ENCODE measurements around the gene FOXJ1.

Gene FOXJ1

GRCh38 chr17:76106703-76107102 lies 34.3 kb downstream of the FOXJ1 start:
- H3K79me2 ChIP-seq (ENCODE audit: insufficient read depth, low read length), result peaks cover 23% of the 10 kb centered on the region
- peaks cover 15% of the 10 kb centered on the region for H3K4me1 ChIP-seq (ENCODE audit: insufficient read depth, low read length, poor library complexity, severe bottlenecking)
- H4K20me1 ChIP-seq (ENCODE audit: insufficient read depth, low read length, poor library complexity, severe bottlenecking), result no peaks in the 10 kb centered on the region
- no peak overlapping the region for H2AFZ ChIP-seq (ENCODE audit: low read length)
- H3K4me3 ChIP-seq (ENCODE audit: low read length, poor library complexity, severe bottlenecking), result no peak overlapping the region
- H3K9me3 ChIP-seq (ENCODE audit: insufficient read depth, low read depth, low read length), result no peaks in the 10 kb centered on the region
- H3K4me2 ChIP-seq (ENCODE audit: low read depth, low read length, poor library complexity, severe bottlenecking), result no peak overlapping the region
- no peak overlapping the region for H3K9ac ChIP-seq (ENCODE audit: low read depth, low read length, poor library complexity, severe bottlenecking)
- H3K36me3 ChIP-seq (ENCODE audit: insufficient read depth, low read length), result no peaks in the 10 kb centered on the region; the same call in 1 of the 2 replicates
- H3F3A ChIP-seq (ENCODE audit: low read depth), result no peaks in the 10 kb centered on the region
- TF ChIP-seq EZH2phosphoT487 (IDR thresholded peaks at IDR 0.05; ENCODE audit: borderline replicate concordance), result no peak
- TF ChIP-seq CTCF (conservative IDR thresholded peaks at IDR 0.05; ENCODE audit: low read length), result no peak
- no peaks in the 10 kb centered on the region for H3K27me3 ChIP-seq (ENCODE audit: insufficient read depth, low read length, poor library complexity, severe bottlenecking)
- no peaks in the 10 kb centered on the region for H3K9me2 ChIP-seq (replicated peaks; ENCODE audit: low read depth, low read length)

DNA sequence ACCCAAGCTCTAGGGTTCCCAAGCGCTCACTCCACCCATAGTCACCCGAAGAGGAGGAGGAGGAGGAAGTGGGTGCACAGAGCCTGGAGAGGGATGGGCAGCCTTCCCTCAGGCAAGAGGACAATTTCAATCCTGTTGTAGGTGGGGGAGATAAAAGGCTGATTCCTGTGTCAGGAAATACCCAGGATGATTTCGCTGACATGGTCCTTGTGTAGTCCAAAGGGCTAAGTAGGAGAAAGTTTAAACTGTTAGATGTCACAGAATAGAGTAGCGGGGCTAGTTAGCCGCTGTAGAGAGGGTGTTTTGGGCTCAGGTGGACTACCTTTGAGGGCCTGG lies 36.2 kb downstream of the FOXJ1 start:
- peaks cover 27% of the 10 kb centered on the region for H3K79me2 ChIP-seq (ENCODE audit: insufficient read depth, low read length)
- H4K20me1 ChIP-seq (ENCODE audit: insufficient read depth, low read length, poor library complexity, severe bottlenecking), result no peaks in the 10 kb centered on the region
- peaks cover 3% of the 10 kb centered on the region; the same call in 1 of the 2 replicates for H3K36me3 ChIP-seq (ENCODE audit: insufficient read depth, low read length)
- H3K4me2 ChIP-seq (ENCODE audit: low read depth, low read length, poor library complexity, severe bottlenecking), result peak overlapping the region; percentile 92
- peak overlapping the region; percentile 88 for H3K9ac ChIP-seq (ENCODE audit: low read depth, low read length, poor library complexity, severe bottlenecking)
- peak overlapping the region; percentile 85 for H3K4me3 ChIP-seq (ENCODE audit: low read length, poor library complexity, severe bottlenecking)
- H3K9me3 ChIP-seq (ENCODE audit: insufficient read depth, low read depth, low read length), result no peaks in the 10 kb centered on the region
- no peaks in the 10 kb centered on the region for H3K27me3 ChIP-seq (ENCODE audit: insufficient read depth, low read length, poor library complexity, severe bottlenecking)
- no peak overlapping the region for H2AFZ ChIP-seq (ENCODE audit: low read length)
- TF ChIP-seq EZH2phosphoT487 (IDR thresholded peaks at IDR 0.05; ENCODE audit: borderline replicate concordance) (no peak), CTCF (conservative IDR thresholded peaks at IDR 0.05; ENCODE audit: low read length) (no peak)
- H3K9me2 ChIP-seq (replicated peaks; ENCODE audit: low read depth, low read length), result no peaks in the 10 kb centered on the region
- no peaks in the 10 kb centered on the region for H3F3A ChIP-seq (ENCODE audit: low read depth)
- peaks cover 15% of the 10 kb centered on the region for H3K4me1 ChIP-seq (ENCODE audit: insufficient read depth, low read length, poor library complexity, severe bottlenecking)

DNA sequence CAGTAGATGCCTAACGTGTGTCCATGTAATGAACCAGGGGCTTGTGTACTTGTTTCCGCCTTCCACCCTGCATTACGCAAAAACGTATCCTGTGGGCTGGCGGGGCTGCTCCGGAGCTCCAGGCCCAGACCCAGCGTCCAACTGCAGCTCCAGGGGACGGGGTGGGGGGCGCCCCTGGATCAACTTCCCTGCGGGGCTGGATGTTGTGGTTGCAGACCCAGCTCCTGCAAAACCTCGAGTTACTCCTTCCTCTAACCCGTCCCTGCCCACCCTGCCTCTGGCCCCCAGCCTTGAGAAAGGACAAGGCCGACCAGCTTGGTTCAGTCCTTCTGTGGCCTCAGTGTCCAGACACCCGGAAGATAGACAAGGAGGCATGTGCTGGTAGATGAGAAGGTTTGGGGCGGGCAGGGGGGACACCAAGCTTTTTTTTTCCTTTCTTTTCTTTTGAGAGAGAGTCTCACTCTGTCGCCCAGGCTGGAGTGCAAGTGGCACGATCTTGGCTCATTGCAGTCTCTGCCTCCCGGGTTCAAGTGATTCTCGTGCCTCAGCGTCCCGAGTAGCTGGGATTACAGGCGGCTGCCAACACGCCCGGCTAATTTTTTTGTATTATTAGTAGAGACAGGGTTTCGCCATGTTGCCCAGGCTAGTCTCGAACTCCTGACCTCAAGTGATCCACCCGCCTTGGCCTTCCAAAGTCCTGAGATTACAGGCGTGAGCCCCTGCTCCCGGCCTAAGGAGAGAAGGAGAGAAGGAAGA lies 36.7 kb downstream of the FOXJ1 start:
- Histone ChIP-seq H3K9ac (ENCODE audit: low read depth, low read length, poor library complexity, severe bottlenecking) (peak overlapping the region; percentile 88), H2AFZ (ENCODE audit: low read length) (peak overlapping the region; percentile 42)

More for the DNA sequence above, 36.7 kb downstream of the FOXJ1 start:
- peaks cover 29% of the 10 kb centered on the region for H3K79me2 ChIP-seq (ENCODE audit: insufficient read depth, low read length)
- H3F3A ChIP-seq (ENCODE audit: low read depth), result no peaks in the 10 kb centered on the region
- no peaks in the 10 kb centered on the region for H3K9me3 ChIP-seq (ENCODE audit: insufficient read depth, low read depth, low read length)
- H3K4me1 ChIP-seq (ENCODE audit: insufficient read depth, low read length, poor library complexity, severe bottlenecking), result peaks cover 15% of the 10 kb centered on the region
- peak overlapping the region; percentile 92 for H3K4me2 ChIP-seq (ENCODE audit: low read depth, low read length, poor library complexity, severe bottlenecking)
- H3K4me3 ChIP-seq (ENCODE audit: low read length, poor library complexity, severe bottlenecking), result peak overlapping the region; percentile 85
- no peaks in the 10 kb centered on the region for H4K20me1 ChIP-seq (ENCODE audit: insufficient read depth, low read length, poor library complexity, severe bottlenecking)
- no peaks in the 10 kb centered on the region for H3K27me3 ChIP-seq (ENCODE audit: insufficient read depth, low read length, poor library complexity, severe bottlenecking)
- peaks cover 8% of the 10 kb centered on the region; the same call in 1 of the 2 replicates for H3K36me3 ChIP-seq (ENCODE audit: insufficient read depth, low read length)
- TF ChIP-seq EZH2phosphoT487 (IDR thresholded peaks at IDR 0.05; ENCODE audit: borderline replicate concordance) (no peak), CTCF (conservative IDR thresholded peaks at IDR 0.05; ENCODE audit: low read length) (no peak)
- H3K9me2 ChIP-seq (replicated peaks; ENCODE audit: low read depth, low read length), result no peaks in the 10 kb centered on the region
